ENCODE measurements around the gene ATP6V0B. TPM values are rescaled to one million over a fixed set of nuclear protein-coding genes. Genes with fewer than 3 reads are reported as not detected.
A peak's percentile ranks its signal among the peaks of the same experiment; 100 is the strongest.

The ATP6V0B gene
- 100 to 1,000 TPM in 1 of 2 donors, 10 to 100 TPM in 1; 73.5 to 103 TPM for total RNA-seq

- Histone ChIP-seq H3K4me1 (peaks cover 57% of the 10 kb centered on the region), H3K9me3 (no peaks in the 10 kb centered on the region), H3K36me3 (replicated peaks in 1 of 2; ENCODE audit: insufficient read depth in 1 of 2, low read depth in 2 of 2) (peaks cover 0 to 4% of the 10 kb centered on the region in 2 donors), H3K4me3 (peak within 1 kb of the TSS; percentile 71 to 90), H3K27me3 (no peaks in the 10 kb centered on the region), H3K27ac (peak within 1 kb of the TSS; percentile 88 to 98 (median 94))
- peak; percentile 82 for ATAC-seq
- WGBS, 2 donors, result 0 to 1% methylated on average over 14 to 88 of the region's 93 CpGs
- TF ChIP-seq CTCF (IDR thresholded peaks at IDR 0.05) (peak in 5 of 7 experiments; percentile 11 to 46 (median 37)), POLR2A (IDR thresholded peaks at IDR 0.05) (peak; percentile 83 to 93 (median 88))
- DNase-seq, result peak; percentile 96 to 98 (median 97)
- intact Hi-C loops (cut with DNase I), result no loop called here
Observed at GRCh38 chr1:43974443-43975248, at the start of gene ATP6V0B. ATP6V0B (plus strand) TSS chr1:43974960; CDS start chr1:43975041, 81 bp downstream.

GRCh38 chr1:43925846-43926245 lies 48.9 kb upstream of the ATP6V0B start:
- no peaks in the 10 kb centered on the region for H3K36me3 ChIP-seq (replicated peaks in 1 of 2; ENCODE audit: insufficient read depth in 1 of 2, low read depth in 2 of 2)
- ATAC-seq (no peak), DNase-seq (no peak)
- no peaks in the 10 kb centered on the region for H3K4me1 ChIP-seq
- no peak overlapping the region for H3K27ac ChIP-seq
- no peaks in the 10 kb centered on the region for H3K9me3 ChIP-seq
- no peaks in the 10 kb centered on the region for H3K27me3 ChIP-seq
- intact Hi-C loops (cut with DNase I), result no loop called here
- H3K4me3 ChIP-seq, result no peak overlapping the region
- 91 to 94% methylated on average over 9 of the region's 9 CpGs for WGBS, 2 donors
- TF ChIP-seq CTCF (IDR thresholded peaks at IDR 0.05) (no peak), POLR2A (IDR thresholded peaks at IDR 0.05) (no peak)

GRCh38 chr1:43930168-43930948 lies 44.4 kb upstream of the ATP6V0B start:
- 88 to 90% methylated on average over 5 to 10 of the region's 10 CpGs for WGBS, 2 donors
- ATAC-seq, result no peak
- DNase-seq, result peak; percentile 26 to 64 (median 32)
- H3K4me1 ChIP-seq, result peaks cover 26% of the 10 kb centered on the region
- no peaks in the 10 kb centered on the region for H3K36me3 ChIP-seq (replicated peaks in 1 of 2; ENCODE audit: insufficient read depth in 1 of 2, low read depth in 2 of 2)
- TF ChIP-seq POLR2A (IDR thresholded peaks at IDR 0.05) (no peak), CTCF (IDR thresholded peaks at IDR 0.05) (peak in 6 of 7 experiments; percentile 30 to 57 (median 46))
- H3K27ac ChIP-seq, result no peak overlapping the region
- H3K4me3 ChIP-seq, result no peak overlapping the region
- no peaks in the 10 kb centered on the region for H3K27me3 ChIP-seq
- intact Hi-C loops (cut with DNase I), result loop anchor here (10.0 kb wide), 1 partner anchor 166 kb away; no protein-coding TSS in a partner anchor
- H3K9me3 ChIP-seq, result no peaks in the 10 kb centered on the region

- intact Hi-C loops (cut with DNase I), result loop anchor here (10.0 kb wide), 1 partner anchor 166 kb away; no protein-coding TSS in a partner anchor
- WGBS, 2 donors, result 81 to 83% methylated on average over 1 to 4 of the region's 4 CpGs
- DNase-seq, result no peak
- Histone ChIP-seq H3K36me3 (replicated peaks in 1 of 2; ENCODE audit: insufficient read depth in 1 of 2, low read depth in 2 of 2) (no peaks in the 10 kb centered on the region), H3K9me3 (no peaks in the 10 kb centered on the region), H3K27ac (no peak overlapping the region), H3K4me1 (peaks cover 31% of the 10 kb centered on the region), H3K27me3 (no peaks in the 10 kb centered on the region), H3K4me3 (no peak overlapping the region)
- ATAC-seq, result no peak
- TF ChIP-seq POLR2A (IDR thresholded peaks at IDR 0.05) (no peak), CTCF (IDR thresholded peaks at IDR 0.05) (no peak)
Observed at GRCh38 chr1:43930949-43931275, 43.8 kb upstream of the ATP6V0B start.

Measured in body of pancreas (tissue), 4 donors.